C4-2B (cell line): ENCODE data around the gene RAPGEF6.

Source experiments
- CTCF ChIP-seq: fragments of 450-650 bp; conservative IDR thresholded peaks from 2 replicates; pipeline ENCODE4 v1.5.1; 2017; ENCODE audit warnings: mild to moderate bottlenecking
- ZFX ChIP-seq: fragments of 450-650 bp; IDR thresholded peaks from 2 replicates; pipeline ENCODE4 v1.6.1; 2017

- TF ChIP-seq CTCF (no peak), ZFX (no peak)
These were observed 104.2 kb downstream of the RAPGEF6 start for GRCh38 chr5:131530706-131531331.
